IPS-NIHi7 (cell line): ENCODE data around the gene ASB13.

Experiments used
- DNase-seq: peaks from one replicate; pipeline ENCODE4 v3.0.0; 2012; ENCODE audit warnings: mixed read lengths; ENCODE audit errors: extremely low spot score

ASB13 gene

DNA sequence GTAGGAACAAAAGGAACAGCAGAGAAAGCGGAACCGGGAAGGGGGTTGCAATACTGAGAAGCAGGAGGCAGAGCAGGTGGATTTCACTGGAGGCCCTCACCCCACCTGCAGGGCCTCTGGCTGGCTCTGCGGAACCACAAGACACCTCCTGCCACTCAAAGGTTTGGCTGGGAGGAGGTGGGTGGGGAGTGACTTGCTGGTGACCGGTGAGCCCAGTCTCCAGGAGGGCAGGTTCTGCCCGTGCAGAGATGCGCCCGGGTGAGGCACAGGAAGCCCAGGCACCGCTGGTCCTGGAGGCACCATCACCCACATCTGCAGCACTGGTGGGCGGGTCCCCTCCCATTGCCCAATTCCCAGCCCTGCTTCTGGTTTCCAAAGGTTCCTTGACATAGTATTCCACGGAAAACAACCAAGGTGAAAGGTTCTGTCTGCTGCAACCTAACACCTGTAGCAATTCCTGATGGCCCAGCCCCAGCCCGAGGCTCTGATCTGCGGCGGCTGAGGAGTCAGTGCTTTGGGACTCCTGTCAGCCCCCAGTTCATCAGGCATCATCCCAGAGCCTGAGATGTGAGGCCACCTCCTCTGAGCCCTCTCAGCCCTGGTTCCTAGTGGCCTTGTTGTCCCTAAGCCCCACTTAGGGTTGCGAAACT, 77.3 kb downstream of the ASB13 start:
- no peak for DNase-seq
